HG03095 (cell line): Measurements from ENCODE around the gene TRIM49D1.
"Not testable (repeated sequence)": the region's sequence is repeated elsewhere in the genome, so short reads cannot be mapped to it uniquely, and the experiment has no call there.

Experiments
- ATAC-seq: cut with Tn5 transposase; IDR thresholded peaks from one replicate; pipeline ENCODE4 v1.9.1; 2021; ENCODE audit warnings: moderate library complexity; ENCODE audit not compliant: unreplicated experiment

TRIM49D1 gene, protein sequence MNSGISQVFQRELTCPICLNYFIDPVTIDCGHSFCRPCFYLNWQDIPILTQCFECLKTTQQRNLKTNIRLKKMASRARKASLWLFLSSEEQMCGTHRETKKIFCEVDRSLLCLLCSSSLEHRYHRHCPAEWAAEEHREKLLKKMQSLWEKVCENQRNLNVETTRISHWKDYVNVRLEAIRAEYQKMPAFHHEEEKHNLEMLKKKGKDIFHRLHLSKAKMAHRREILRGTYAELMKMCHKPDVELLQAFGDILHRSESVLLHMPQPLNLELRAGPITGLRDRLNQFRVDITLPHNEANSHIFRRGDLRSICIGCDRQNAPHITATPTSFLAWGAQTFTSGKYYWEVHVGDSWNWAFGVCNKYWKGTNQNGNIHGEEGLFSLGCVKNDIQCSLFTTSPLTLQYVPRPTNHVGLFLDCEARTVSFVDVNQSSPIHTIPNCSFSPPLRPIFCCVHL

DNA sequence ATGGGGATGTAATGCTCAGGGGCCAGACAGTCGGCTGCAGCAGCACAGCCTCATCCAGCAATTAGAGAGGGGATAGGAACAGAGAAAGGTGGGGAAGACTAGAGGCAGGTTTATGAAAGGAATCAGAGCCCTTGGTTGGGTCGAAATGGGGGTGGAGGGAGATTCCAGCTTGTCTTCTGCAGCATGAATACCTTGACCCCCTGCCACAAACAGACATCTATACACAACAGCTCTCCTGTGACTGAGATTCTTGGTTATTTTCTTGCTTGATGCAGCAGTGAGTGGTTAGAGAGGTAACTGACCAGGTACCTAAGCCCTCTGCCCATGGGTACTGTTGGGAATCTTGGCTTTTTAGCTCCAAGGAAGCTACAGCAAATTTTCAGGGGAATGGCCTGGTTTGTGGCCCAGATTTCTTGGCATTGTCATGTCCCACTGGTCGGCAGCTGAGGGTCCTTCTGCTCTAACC, at the start of gene TRIM49D1:
Gene TRIM49D1, minus strand, starts transcription at position 51 of the 466 bp plus-strand sequence. CDS start 4,535 bp downstream, outside the sequence.
- ATAC-seq: no peak

DNA sequence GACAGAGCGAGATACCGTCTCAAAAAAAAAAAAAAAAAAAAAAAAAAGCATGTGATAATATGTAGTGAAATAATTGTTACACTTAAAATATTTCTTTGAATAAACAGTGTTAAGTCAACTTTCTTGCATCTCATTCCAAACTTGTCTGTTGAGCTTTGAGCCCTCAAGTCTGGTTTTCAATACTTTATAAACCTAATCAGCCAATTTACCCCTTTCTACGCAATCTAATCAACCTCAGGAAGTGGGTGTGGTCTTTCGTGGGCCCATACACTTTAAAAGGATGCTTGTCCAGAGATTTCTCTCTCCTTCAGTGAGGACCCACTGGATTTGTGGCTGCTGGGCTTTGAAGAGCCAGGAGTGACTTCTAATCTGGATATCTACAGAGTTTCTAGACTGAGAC, 43.7 kb upstream of the TRIM49D1 start, which contains the start of gene TRIM64:
Gene TRIM64, plus strand, starts transcription at position 301 of the 400 bp plus-strand sequence. CDS start 2,467 bp downstream, outside the sequence.
- ATAC-seq: not testable (repeated sequence)

DNA sequence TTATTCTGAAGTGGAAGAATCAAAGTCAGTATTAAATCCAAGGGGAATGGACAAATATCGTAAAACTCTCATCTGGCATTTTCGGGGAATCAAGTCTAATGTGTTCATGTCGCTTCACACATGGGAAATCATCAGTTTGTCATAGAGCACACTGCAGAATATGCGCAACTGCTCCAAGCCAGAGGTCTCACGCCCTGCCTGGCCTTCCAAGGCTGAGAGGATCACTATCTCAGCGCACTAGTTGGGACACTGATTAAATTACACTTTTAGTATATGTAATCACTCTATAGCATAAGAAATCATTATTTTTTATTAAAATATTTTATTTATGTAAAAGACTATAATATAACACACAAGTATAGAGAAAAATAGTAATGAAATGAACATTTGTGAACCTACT, 38.8 kb upstream of the TRIM49D1 start:
- not testable (repeated sequence) for ATAC-seq

DNA sequence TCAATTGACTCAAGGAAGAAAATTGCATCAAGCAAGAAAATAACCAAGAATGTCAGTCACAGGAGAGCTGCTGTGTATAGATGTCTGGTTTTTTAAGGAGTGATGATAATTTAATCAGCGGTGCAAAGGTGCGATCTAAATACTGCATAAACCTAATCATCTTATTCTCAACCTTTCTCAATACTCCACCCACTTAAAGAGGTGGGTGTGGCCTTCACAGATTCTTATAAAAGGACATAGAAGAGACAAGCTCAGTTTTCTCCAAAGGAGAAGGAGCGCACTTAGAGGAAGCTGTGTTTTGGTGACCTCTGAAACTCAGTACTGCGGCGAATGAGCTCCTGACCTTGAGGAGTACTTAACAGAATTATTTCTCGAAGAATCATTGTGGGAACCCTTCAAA, 1.7 kb upstream of the TRIM49D1 start, which contains the start of gene TRIM49D2:
Gene TRIM49D2, plus strand, starts transcription at position 301 of the 400 bp plus-strand sequence. CDS start 2,698 bp downstream, outside the sequence.
- not testable (repeated sequence) for ATAC-seq

DNA sequence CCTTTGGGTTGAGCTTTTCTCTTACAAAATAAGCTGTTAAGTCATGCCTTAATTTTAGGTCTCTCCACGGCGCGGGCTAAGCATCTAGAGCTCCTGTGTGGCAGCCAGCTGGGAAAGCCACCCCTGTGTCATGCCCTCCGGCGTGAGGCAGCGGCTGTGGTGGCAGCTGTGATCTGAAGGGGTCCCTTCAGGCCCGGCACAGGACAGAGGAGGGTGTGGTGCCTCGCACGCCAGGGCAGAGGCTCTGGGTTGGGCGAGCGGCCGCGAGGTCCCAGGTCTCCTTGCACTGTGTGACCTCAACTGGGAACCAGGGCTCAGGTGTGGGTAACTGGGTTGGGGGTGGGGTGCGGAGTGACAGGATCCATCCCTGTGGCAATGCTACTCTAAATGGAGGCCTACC, 21.2 kb downstream of the TRIM49D1 start:
- ATAC-seq: not testable (repeated sequence)

DNA sequence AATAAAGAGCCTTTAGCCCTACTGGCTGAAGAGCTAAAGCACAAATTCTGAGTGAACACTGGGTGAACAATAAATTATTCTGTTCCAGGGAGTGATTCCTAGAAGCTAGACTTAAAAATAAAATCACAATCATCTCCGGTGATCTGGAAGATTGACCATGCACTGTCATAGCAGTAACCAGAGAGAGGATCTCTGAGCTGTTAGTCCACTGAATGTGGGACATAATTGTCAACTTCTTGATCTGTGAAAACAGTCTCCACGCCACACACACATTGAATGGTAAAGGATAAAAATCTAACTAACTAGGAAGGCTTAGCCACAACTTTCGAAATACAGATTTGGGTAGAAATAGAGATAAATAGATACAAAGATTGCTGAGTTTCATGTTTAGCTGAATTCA, 28.8 kb downstream of the TRIM49D1 start:
- not testable (repeated sequence) for ATAC-seq

DNA sequence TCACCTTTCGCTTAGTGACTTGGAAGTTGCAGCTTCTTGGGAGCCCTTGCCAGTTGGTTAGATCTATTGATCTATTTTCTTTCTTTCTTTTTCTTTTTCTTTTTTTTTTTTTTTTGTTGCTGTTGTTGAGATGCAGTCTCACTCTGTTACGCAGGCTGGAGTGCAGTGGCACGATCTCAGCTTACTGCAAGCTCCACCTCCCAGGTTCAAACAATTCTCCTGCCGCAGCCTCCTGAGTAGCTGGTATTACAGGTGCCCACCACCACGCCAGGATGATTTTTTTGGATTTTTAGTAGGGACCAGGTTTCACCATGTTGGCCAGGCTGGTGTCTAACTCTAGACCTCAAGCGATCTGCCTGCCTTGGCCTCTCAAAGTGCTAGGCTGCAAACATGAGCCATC, 44.5 kb downstream of the TRIM49D1 start:
- ATAC-seq: not testable (repeated sequence)

DNA sequence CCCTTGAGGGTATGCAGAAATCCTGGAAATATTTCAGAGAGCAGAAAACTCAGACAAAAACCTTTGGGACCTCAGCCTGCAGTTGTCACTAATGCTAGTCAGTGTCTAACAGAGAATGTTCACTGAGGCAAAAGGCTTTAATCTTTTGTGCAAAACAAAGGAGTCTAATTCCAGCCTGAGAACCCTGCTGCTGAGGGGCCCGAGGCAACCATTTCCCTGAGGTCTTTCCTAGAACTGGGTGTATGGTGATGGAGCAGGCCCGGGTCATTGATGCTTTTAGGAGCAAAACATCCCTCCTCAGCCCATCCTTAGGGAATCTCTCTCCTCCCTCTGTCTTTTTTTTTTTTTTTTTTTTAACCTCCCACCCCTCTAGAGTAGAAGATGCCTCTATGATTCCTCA, 49.5 kb downstream of the TRIM49D1 start:
- not testable (repeated sequence) for ATAC-seq

DNA sequence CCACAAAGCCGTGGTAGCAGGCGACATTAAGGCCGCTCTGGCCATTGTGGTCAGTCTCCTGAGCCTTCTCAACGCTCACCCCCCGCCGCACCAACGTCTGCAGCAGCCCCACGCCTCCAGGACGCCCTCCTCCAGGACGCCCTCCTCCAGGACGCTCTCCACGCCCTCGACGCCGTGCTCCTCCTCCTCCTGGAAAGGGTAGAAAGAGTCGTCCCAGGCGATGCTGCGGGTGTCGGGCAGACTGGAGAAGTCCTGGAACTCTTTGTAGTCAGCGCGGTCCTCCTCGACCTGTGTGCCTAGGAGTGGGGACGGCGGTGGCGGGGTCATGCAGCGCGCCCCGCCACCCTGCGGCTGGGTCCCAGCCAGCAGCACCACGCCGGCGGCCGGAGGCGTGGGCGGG, 56.8 kb downstream of the TRIM49D1 start:
- ATAC-seq: not testable (repeated sequence)

DNA sequence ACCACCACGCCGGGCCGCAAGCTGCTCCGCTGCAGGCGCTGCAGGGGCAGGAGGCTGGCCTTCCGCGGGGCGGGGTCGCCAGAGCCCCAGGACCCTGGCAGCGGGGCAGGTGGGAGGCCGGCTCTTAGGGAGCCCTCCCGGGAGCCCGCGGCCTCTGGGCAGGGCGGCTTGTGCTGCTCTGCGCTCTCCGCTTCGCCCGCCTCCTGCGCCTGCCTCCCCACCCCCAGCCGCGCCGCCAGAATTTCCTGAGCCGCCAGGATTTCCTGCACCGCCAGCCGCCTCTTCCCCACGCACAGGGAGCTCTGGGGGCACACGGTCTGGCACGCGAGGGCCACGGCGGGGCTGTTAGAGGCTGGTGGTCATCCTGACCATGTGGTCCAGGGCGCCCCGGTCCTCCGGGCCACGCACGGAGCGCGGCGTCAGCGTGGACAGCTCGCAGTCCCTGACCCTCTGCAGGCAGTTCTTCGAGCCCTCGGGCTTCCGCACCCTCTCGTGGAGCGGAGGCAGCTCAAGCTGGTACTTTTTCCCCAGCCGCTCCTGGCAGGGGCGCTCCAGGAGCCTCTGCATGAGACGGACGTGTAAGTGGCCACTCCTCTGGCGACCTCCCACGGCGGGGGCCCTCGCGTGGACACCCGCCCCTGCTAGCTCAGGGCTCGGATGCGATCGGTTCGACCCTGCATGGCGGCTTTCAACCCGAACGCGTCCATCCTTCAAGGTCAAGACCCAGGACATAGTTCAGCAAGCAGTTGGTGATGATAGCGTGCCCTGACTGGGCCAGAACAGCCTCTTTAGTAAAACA, 57.9 kb downstream of the TRIM49D1 start:
- not testable (repeated sequence) for ATAC-seq
